HUES48 (cell line): Measurements from ENCODE around the gene ANKK1.

Source experiments
- H3K27ac ChIP-seq: one replicate; pipeline ENCODE4 v1.7.0; 2013; ENCODE audit warnings: low read depth, low read length, inconsistent platforms
- H3K27me3 ChIP-seq: 2 replicates; pipeline ENCODE4 v1.6.1; 2013; ENCODE audit warnings: mild to moderate bottlenecking, low read length; ENCODE audit not compliant: control insufficient read depth, insufficient read depth
- H3K36me3 ChIP-seq: 2 replicates; pipeline ENCODE4 v1.6.1; 2013; ENCODE audit warnings: low read length; ENCODE audit not compliant: control insufficient read depth, insufficient read depth
- H3K4me1 ChIP-seq: 2 replicates; pipeline ENCODE4 v1.6.1; 2013; ENCODE audit warnings: mild to moderate bottlenecking, low read length; ENCODE audit not compliant: control insufficient read depth, insufficient read depth
- H3K4me3 ChIP-seq: 2 replicates; pipeline ENCODE4 v1.5.1; 2013; ENCODE audit warnings: mild to moderate bottlenecking, low read depth, low read length
- H3K9ac ChIP-seq: 2 replicates; pipeline ENCODE4 v1.6.1; 2013; ENCODE audit warnings: mild to moderate bottlenecking, low read depth, low read length, moderate library complexity
- H3K9me3 ChIP-seq: 2 replicates; pipeline ENCODE4 v1.6.1; 2013; ENCODE audit warnings: low read length; ENCODE audit not compliant: control insufficient read depth, insufficient read depth

Gene ANKK1

GRCh38 chr11:113409526-113409925 is 21.9 kb downstream of the ANKK1 start:
- Histone ChIP-seq H3K4me1 (no peaks in the 10 kb centered on the region), H3K36me3 (no peaks in the 10 kb centered on the region), H3K9me3 (no peaks in the 10 kb centered on the region), H3K27ac (no peak overlapping the region), H3K4me3 (no peak overlapping the region), H3K27me3 (no peaks in the 10 kb centered on the region), H3K9ac (no peak overlapping the region)

- Histone ChIP-seq H3K4me3 (no peak overlapping the region), H3K9me3 (no peaks in the 10 kb centered on the region), H3K27ac (no peak overlapping the region), H3K36me3 (no peaks in the 10 kb centered on the region), H3K4me1 (no peaks in the 10 kb centered on the region), H3K27me3 (no peaks in the 10 kb centered on the region), H3K9ac (no peak overlapping the region)
Measured at GRCh38 chr11:113410414-113411135, 23.0 kb downstream of the ANKK1 start.

GRCh38 chr11:113411536-113411935 is 24.0 kb downstream of the ANKK1 start:
- Histone ChIP-seq H3K9me3 (no peaks in the 10 kb centered on the region), H3K36me3 (no peaks in the 10 kb centered on the region), H3K27ac (no peak overlapping the region), H3K4me3 (no peak overlapping the region), H3K9ac (no peak overlapping the region), H3K27me3 (no peaks in the 10 kb centered on the region), H3K4me1 (no peaks in the 10 kb centered on the region)

- Histone ChIP-seq H3K36me3 (no peaks in the 10 kb centered on the region), H3K9ac (no peak overlapping the region), H3K4me3 (no peak overlapping the region), H3K27ac (no peak overlapping the region), H3K27me3 (no peaks in the 10 kb centered on the region), H3K9me3 (no peaks in the 10 kb centered on the region), H3K4me1 (no peaks in the 10 kb centered on the region)
Measured at GRCh38 chr11:113412675-113413074, 25.1 kb downstream of the ANKK1 start.

GRCh38 chr11:113415343-113415742 is 27.8 kb downstream of the ANKK1 start:
- Histone ChIP-seq H3K9ac (no peak overlapping the region), H3K27ac (no peak overlapping the region), H3K27me3 (no peaks in the 10 kb centered on the region), H3K36me3 (no peaks in the 10 kb centered on the region), H3K9me3 (no peaks in the 10 kb centered on the region), H3K4me1 (no peaks in the 10 kb centered on the region), H3K4me3 (no peak overlapping the region)

GRCh38 chr11:113417428-113417827 is 29.8 kb downstream of the ANKK1 start:
- H3K4me1 ChIP-seq, result no peaks in the 10 kb centered on the region
- no peaks in the 10 kb centered on the region for H3K36me3 ChIP-seq
- no peaks in the 10 kb centered on the region for H3K9me3 ChIP-seq
- H3K27ac ChIP-seq, result no peak overlapping the region
- H3K9ac ChIP-seq, result no peak overlapping the region
- H3K4me3 ChIP-seq, result no peak overlapping the region
- no peaks in the 10 kb centered on the region for H3K27me3 ChIP-seq

- H3K27me3 ChIP-seq, result no peaks in the 10 kb centered on the region
Measured at GRCh38 chr11:113419454-113420003, 31.9 kb downstream of the ANKK1 start.

GRCh38 chr11:113420808-113421207 is 33.2 kb downstream of the ANKK1 start:
- H3K9ac ChIP-seq, result no peak overlapping the region
- no peaks in the 10 kb centered on the region for H3K27me3 ChIP-seq

More at GRCh38 chr11:113419454-113420003, 31.9 kb downstream of the ANKK1 start:
- H3K36me3 ChIP-seq, result no peaks in the 10 kb centered on the region
- H3K4me3 ChIP-seq, result no peak overlapping the region
- H3K9me3 ChIP-seq, result no peaks in the 10 kb centered on the region
- H3K4me1 ChIP-seq, result no peaks in the 10 kb centered on the region
- H3K27ac ChIP-seq, result no peak overlapping the region
- H3K9ac ChIP-seq, result no peak overlapping the region

GRCh38 chr11:113426686-113427085 is 39.1 kb downstream of the ANKK1 start:
- H3K36me3 ChIP-seq, result no peaks in the 10 kb centered on the region
- H3K9ac ChIP-seq, result no peak overlapping the region
- H3K27ac ChIP-seq, result no peak overlapping the region
- H3K9me3 ChIP-seq, result no peaks in the 10 kb centered on the region
- no peak overlapping the region for H3K4me3 ChIP-seq
- H3K27me3 ChIP-seq, result no peaks in the 10 kb centered on the region
- no peaks in the 10 kb centered on the region for H3K4me1 ChIP-seq

More at GRCh38 chr11:113420808-113421207, 33.2 kb downstream of the ANKK1 start:
- no peaks in the 10 kb centered on the region for H3K36me3 ChIP-seq
- H3K9me3 ChIP-seq, result no peaks in the 10 kb centered on the region
- H3K27ac ChIP-seq, result no peak overlapping the region
- no peak overlapping the region for H3K4me3 ChIP-seq
- H3K4me1 ChIP-seq, result no peaks in the 10 kb centered on the region

GRCh38 chr11:113431746-113432145 is 44.2 kb downstream of the ANKK1 start:
- Histone ChIP-seq H3K27me3 (no peaks in the 10 kb centered on the region), H3K9me3 (no peaks in the 10 kb centered on the region), H3K9ac (no peak overlapping the region), H3K4me1 (peaks cover 8% of the 10 kb centered on the region; the same call in 1 of the 2 replicates), H3K36me3 (no peaks in the 10 kb centered on the region), H3K27ac (no peak overlapping the region), H3K4me3 (no peak overlapping the region)

GRCh38 chr11:113435190-113435968 is 47.8 kb downstream of the ANKK1 start:
- H3K4me1 ChIP-seq, result peaks cover 8% of the 10 kb centered on the region; the same call in 1 of the 2 replicates
- no peak overlapping the region for H3K27ac ChIP-seq
- no peaks in the 10 kb centered on the region for H3K36me3 ChIP-seq
- no peak overlapping the region for H3K9ac ChIP-seq
- H3K9me3 ChIP-seq, result no peaks in the 10 kb centered on the region
- no peak overlapping the region for H3K4me3 ChIP-seq
- no peaks in the 10 kb centered on the region for H3K27me3 ChIP-seq
